Ectodermal cell (in vitro differentiated cells): ENCODE results near the gene LYRM4.

ENCODE experiments used
- H3K27ac ChIP-seq: 2 replicates; pipeline ENCODE4 v1.7.0; 2013; ENCODE audit warnings: mild to moderate bottlenecking, low read depth, low read length; ENCODE audit not compliant: insufficient read depth, poor library complexity, severe bottlenecking
- H3K27me3 ChIP-seq: 2 replicates; pipeline ENCODE4 v1.7.0; 2013; ENCODE audit warnings: mild to moderate bottlenecking, low read length; ENCODE audit not compliant: insufficient read depth, control insufficient read depth, poor library complexity, severe bottlenecking
- H3K36me3 ChIP-seq: one replicate; pipeline ENCODE4 v1.7.0; 2013; ENCODE audit warnings: low read length; ENCODE audit not compliant: control insufficient read depth, insufficient read depth
- H3K4me1 ChIP-seq: one replicate; pipeline ENCODE4 v1.7.0; 2013; ENCODE audit warnings: low read length; ENCODE audit not compliant: control insufficient read depth, insufficient read depth
- H3K4me3 ChIP-seq: 2 replicates; pipeline ENCODE4 v1.7.0; 2013; ENCODE audit warnings: low read depth, low read length, control low read depth; ENCODE audit not compliant: insufficient read depth
- H3K9me3 ChIP-seq: 2 replicates; pipeline ENCODE4 v1.7.0; 2013; ENCODE audit warnings: mild to moderate bottlenecking, low read length, moderate library complexity; ENCODE audit not compliant: control insufficient read depth
- WGBS, 2 experiments: methylation state at CpG; one replicate each; pipeline ENCODE4 v1.1.7; 2013; ENCODE audit warnings: missing lambda C conversion rate in 2 of 2; 5-methylcytosine and 5-hydroxymethylcytosine counted together

The LYRM4 gene

GRCh38 chr6:5167501-5167900 is 93.2 kb downstream of the LYRM4 start:
- Histone ChIP-seq H3K4me3 (no peak overlapping the region), H3K27ac (no peak overlapping the region), H3K27me3 (no peaks in the 10 kb centered on the region), H3K36me3 (no peaks in the 10 kb centered on the region), H3K9me3 (no peaks in the 10 kb centered on the region), H3K4me1 (peaks cover 5% of the 10 kb centered on the region)
- WGBS, 2 experiments = 94 to 98% methylated on average over 3 to 4 of the region's 4 CpGs

- no peak overlapping the region for H3K27ac ChIP-seq
- no peaks in the 10 kb centered on the region for H3K36me3 ChIP-seq
- H3K4me3 ChIP-seq = no peak overlapping the region
- H3K27me3 ChIP-seq = no peaks in the 10 kb centered on the region
- no peaks in the 10 kb centered on the region for H3K9me3 ChIP-seq
- no peaks in the 10 kb centered on the region for H3K4me1 ChIP-seq
Observed at GRCh38 chr6:5164092-5164491, 96.7 kb downstream of the LYRM4 start.

- no peaks in the 10 kb centered on the region for H3K4me1 ChIP-seq
- no peak overlapping the region for H3K4me3 ChIP-seq
- no peaks in the 10 kb centered on the region for H3K9me3 ChIP-seq
- H3K27me3 ChIP-seq = no peaks in the 10 kb centered on the region
- no peak overlapping the region for H3K27ac ChIP-seq
- 93 to 98% methylated on average over 6 of the region's 6 CpGs for WGBS, 2 experiments
- H3K36me3 ChIP-seq = no peaks in the 10 kb centered on the region
Observed at GRCh38 chr6:5163247-5163646, 97.5 kb downstream of the LYRM4 start.

GRCh38 chr6:5162355-5162754 is 98.4 kb downstream of the LYRM4 start:
- no peaks in the 10 kb centered on the region for H3K27me3 ChIP-seq
- WGBS, 2 experiments = 96 to 97% methylated on average over 5 of the region's 5 CpGs
- no peaks in the 10 kb centered on the region for H3K36me3 ChIP-seq
- no peak overlapping the region for H3K4me3 ChIP-seq
- H3K9me3 ChIP-seq = no peaks in the 10 kb centered on the region
- peaks cover 8% of the 10 kb centered on the region for H3K4me1 ChIP-seq
- no peak overlapping the region for H3K27ac ChIP-seq

GRCh38 chr6:5160206-5160605 is 100.5 kb downstream of the LYRM4 start:
- 83 to 89% methylated on average over 2 of the region's 4 CpGs for WGBS, 2 experiments
- H3K4me3 ChIP-seq = no peak overlapping the region
- H3K4me1 ChIP-seq = peaks cover 8% of the 10 kb centered on the region
- no peak overlapping the region for H3K27ac ChIP-seq
- no peaks in the 10 kb centered on the region for H3K36me3 ChIP-seq
- H3K9me3 ChIP-seq = no peaks in the 10 kb centered on the region
- no peaks in the 10 kb centered on the region for H3K27me3 ChIP-seq

- WGBS, 2 experiments = 84 to 92% methylated on average over 1 of the region's 1 CpG
Observed at GRCh38 chr6:5159162-5159561, 101.6 kb downstream of the LYRM4 start.

GRCh38 chr6:5158180-5158579 is 102.6 kb downstream of the LYRM4 start:
- Histone ChIP-seq H3K4me3 (no peak overlapping the region), H3K9me3 (no peaks in the 10 kb centered on the region), H3K36me3 (no peaks in the 10 kb centered on the region), H3K4me1 (peaks cover 8% of the 10 kb centered on the region), H3K27ac (no peak overlapping the region), H3K27me3 (no peaks in the 10 kb centered on the region)
- 48 to 54% methylated on average over 2 of the region's 3 CpGs for WGBS, 2 experiments

More at GRCh38 chr6:5159162-5159561, 101.6 kb downstream of the LYRM4 start:
- no peak overlapping the region for H3K27ac ChIP-seq
- H3K4me3 ChIP-seq = no peak overlapping the region
- H3K27me3 ChIP-seq = no peaks in the 10 kb centered on the region
- no peaks in the 10 kb centered on the region for H3K9me3 ChIP-seq
- H3K36me3 ChIP-seq = no peaks in the 10 kb centered on the region
- H3K4me1 ChIP-seq = peaks cover 8% of the 10 kb centered on the region

- Histone ChIP-seq H3K4me3 (no peak overlapping the region), H3K9me3 (no peaks in the 10 kb centered on the region), H3K27me3 (no peaks in the 10 kb centered on the region), H3K4me1 (peaks cover 8% of the 10 kb centered on the region), H3K27ac (no peak overlapping the region), H3K36me3 (no peaks in the 10 kb centered on the region)
- 66 to 70% methylated on average over 7 to 10 of the region's 10 CpGs for WGBS, 2 experiments
Observed at GRCh38 chr6:5157621-5158138, 103.1 kb downstream of the LYRM4 start.

GRCh38 chr6:5156627-5157026 is 104.1 kb downstream of the LYRM4 start:
- no peaks in the 10 kb centered on the region for H3K9me3 ChIP-seq
- no peak overlapping the region for H3K27ac ChIP-seq
- H3K36me3 ChIP-seq = no peaks in the 10 kb centered on the region
- H3K4me3 ChIP-seq = no peak overlapping the region
- peaks cover 8% of the 10 kb centered on the region for H3K4me1 ChIP-seq
- 70 to 78% methylated on average over 5 of the region's 5 CpGs for WGBS, 2 experiments
- H3K27me3 ChIP-seq = no peaks in the 10 kb centered on the region

GRCh38 chr6:5155906-5156305 is 104.8 kb downstream of the LYRM4 start:
- no peaks in the 10 kb centered on the region for H3K36me3 ChIP-seq
- no peaks in the 10 kb centered on the region for H3K9me3 ChIP-seq
- H3K4me3 ChIP-seq = no peak overlapping the region
- H3K27me3 ChIP-seq = no peaks in the 10 kb centered on the region
- H3K4me1 ChIP-seq = peaks cover 8% of the 10 kb centered on the region
- H3K27ac ChIP-seq = no peak overlapping the region
- WGBS, 2 experiments = 94 to 98% methylated on average over 3 of the region's 3 CpGs

GRCh38 chr6:5153186-5153585 is 107.6 kb downstream of the LYRM4 start:
- Histone ChIP-seq H3K4me3 (no peak overlapping the region), H3K27ac (no peak overlapping the region), H3K9me3 (no peaks in the 10 kb centered on the region), H3K27me3 (no peaks in the 10 kb centered on the region), H3K36me3 (no peaks in the 10 kb centered on the region), H3K4me1 (peaks cover 9% of the 10 kb centered on the region)
- WGBS, 2 experiments = 93 to 95% methylated on average over 5 of the region's 5 CpGs
